ENCODE measurements around the gene CLRN2.
"Not testable (repeated sequence)": the region's sequence is repeated elsewhere in the genome, so short reads cannot be mapped to it uniquely, and the experiment has no call there.

The CLRN2 gene

GRCh38 chr4:17502756-17503155 lies 12.2 kb upstream of the CLRN2 start:
- in situ Hi-C loops (cut with MboI; ENCODE audit: low sequenced_read_pairs), result no loop called here

GRCh38 chr4:17504081-17504480 lies 10.9 kb upstream of the CLRN2 start:
- in situ Hi-C loops (cut with MboI; ENCODE audit: low sequenced_read_pairs), result no loop called here

- in situ Hi-C loops (cut with MboI; ENCODE audit: low sequenced_read_pairs), result no loop called here
Observed at GRCh38 chr4:17510582-17510981, 4.4 kb upstream of the CLRN2 start.

GRCh38 chr4:17511051-17511450 lies 3.9 kb upstream of the CLRN2 start:
- in situ Hi-C loops (cut with MboI; ENCODE audit: low sequenced_read_pairs), result no loop called here

GRCh38 chr4:17511509-17511949 lies 3.4 kb upstream of the CLRN2 start:
- in situ Hi-C loops (cut with MboI; ENCODE audit: low sequenced_read_pairs), result no loop called here

- in situ Hi-C loops (cut with MboI; ENCODE audit: low sequenced_read_pairs), result no loop called here
Observed at GRCh38 chr4:17511950-17512795, 2.8 kb upstream of the CLRN2 start, which contains the start of gene QDPR. Gene QDPR, minus strand, starts transcription at chr4:17512090. Its CDS starts 36 bp downstream, at chr4:17512054.

- in situ Hi-C loops (cut with MboI; ENCODE audit: low sequenced_read_pairs), result no loop called here
Observed at GRCh38 chr4:17512973-17513665, 1.8 kb upstream of the CLRN2 start.

GRCh38 chr4:17515445-17516407 lies 761 bp downstream of the CLRN2 start:
- in situ Hi-C loops (cut with MboI; ENCODE audit: low sequenced_read_pairs), result no loop called here

GRCh38 chr4:17516980-17517379 lies 2.0 kb downstream of the CLRN2 start:
- in situ Hi-C loops (cut with MboI; ENCODE audit: low sequenced_read_pairs), result no loop called here

GRCh38 chr4:17517664-17518063 lies 2.7 kb downstream of the CLRN2 start:
- in situ Hi-C loops (cut with MboI; ENCODE audit: low sequenced_read_pairs), result no loop called here

- in situ Hi-C loops (cut with MboI; ENCODE audit: low sequenced_read_pairs), result no loop called here
Observed at GRCh38 chr4:17521595-17521994, 6.6 kb downstream of the CLRN2 start.

GRCh38 chr4:17523662-17524061 lies 8.7 kb downstream of the CLRN2 start:
- in situ Hi-C loops (cut with MboI; ENCODE audit: low sequenced_read_pairs), result no loop called here

- in situ Hi-C loops (cut with MboI; ENCODE audit: low sequenced_read_pairs), result no loop called here
Observed at GRCh38 chr4:17526695-17527477, 11.9 kb downstream of the CLRN2 start.

GRCh38 chr4:17528551-17529165 lies 13.7 kb downstream of the CLRN2 start:
- in situ Hi-C loops (cut with MboI; ENCODE audit: low sequenced_read_pairs), result no loop called here

- in situ Hi-C loops (cut with MboI; ENCODE audit: low sequenced_read_pairs), result no loop called here
Observed at GRCh38 chr4:17531538-17532285, 16.7 kb downstream of the CLRN2 start.

- in situ Hi-C loops (cut with MboI; ENCODE audit: low sequenced_read_pairs), result no loop called here
Observed at GRCh38 chr4:17534705-17535104, 19.7 kb downstream of the CLRN2 start.

GRCh38 chr4:17535242-17535641 lies 20.3 kb downstream of the CLRN2 start:
- in situ Hi-C loops (cut with MboI; ENCODE audit: low sequenced_read_pairs), result no loop called here

GRCh38 chr4:17535906-17536305 lies 20.9 kb downstream of the CLRN2 start:
- in situ Hi-C loops (cut with MboI; ENCODE audit: low sequenced_read_pairs), result no loop called here

GRCh38 chr4:17537060-17537459 lies 22.1 kb downstream of the CLRN2 start:
- in situ Hi-C loops (cut with MboI; ENCODE audit: low sequenced_read_pairs), result not testable (repeated sequence)
